GM18517 (cell line): ENCODE data around the gene RAMAC.
"Not testable (repeated sequence)": the region's sequence is repeated elsewhere in the genome, so short reads cannot be mapped to it uniquely, and the experiment has no call there.

ENCODE experiments used
- ATAC-seq: cut with Tn5 transposase; IDR thresholded peaks from one replicate; pipeline ENCODE4 v1.9.1; 2021; ENCODE audit warnings: mild to moderate bottlenecking, moderate library complexity; ENCODE audit not compliant: unreplicated experiment

RAMAC gene

GRCh38 chr15:82966671-82967071 lies 19.3 kb upstream of the RAMAC start:
- peak; percentile 81 for ATAC-seq

- no peak for ATAC-seq
Measured at GRCh38 chr15:82968066-82968465, 17.9 kb upstream of the RAMAC start.

DNA sequence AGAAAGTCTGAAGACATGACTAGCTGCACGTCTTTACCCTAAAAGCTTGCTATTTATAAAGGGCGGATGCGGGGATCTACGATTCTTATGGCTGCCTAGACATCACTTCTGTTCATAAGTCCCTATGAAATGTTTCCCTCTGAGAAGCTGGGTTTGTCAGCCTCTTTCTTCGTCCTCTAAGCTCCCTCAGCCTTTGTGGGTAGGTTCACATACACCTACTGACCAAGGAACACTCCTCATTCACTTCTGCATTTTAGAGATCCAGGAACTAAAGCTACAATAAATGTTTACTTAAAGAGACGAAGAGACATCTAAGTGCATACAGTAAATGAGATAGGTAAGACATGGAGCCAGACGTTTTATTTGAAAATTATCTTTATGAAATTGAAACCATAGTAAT lies 16.7 kb upstream of the RAMAC start:
- no peak for ATAC-seq

GRCh38 chr15:82970078-82970686 lies 15.8 kb upstream of the RAMAC start:
- ATAC-seq: no peak

- no peak for ATAC-seq
Measured at GRCh38 chr15:82970696-82971095, 15.3 kb upstream of the RAMAC start.

- no peak for ATAC-seq
Measured at GRCh38 chr15:82971218-82971984, 14.6 kb upstream of the RAMAC start.

- no peak for ATAC-seq
Measured at GRCh38 chr15:82972990-82973389, 13.0 kb upstream of the RAMAC start.

DNA sequence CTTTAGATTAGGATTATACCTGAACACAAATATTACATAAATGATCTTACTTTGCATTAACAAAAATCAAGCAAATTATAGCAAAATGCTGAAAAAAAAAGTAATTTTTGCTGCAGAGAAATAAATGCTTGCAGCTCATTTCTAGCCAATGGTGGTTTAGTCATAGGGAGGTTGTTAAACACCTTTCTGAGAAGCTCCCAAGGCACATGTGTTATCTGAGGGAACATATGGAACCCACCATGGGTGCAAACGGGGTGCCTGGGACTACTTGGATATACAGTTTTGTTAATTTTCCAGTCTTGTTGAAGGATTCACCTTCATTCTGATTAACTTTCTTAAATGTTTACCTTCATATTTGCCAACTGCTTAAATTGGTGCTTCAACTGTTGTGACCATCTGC lies 8.9 kb upstream of the RAMAC start:
- no peak for ATAC-seq

GRCh38 chr15:82978438-82978837 lies 7.6 kb upstream of the RAMAC start:
- no peak for ATAC-seq

DNA sequence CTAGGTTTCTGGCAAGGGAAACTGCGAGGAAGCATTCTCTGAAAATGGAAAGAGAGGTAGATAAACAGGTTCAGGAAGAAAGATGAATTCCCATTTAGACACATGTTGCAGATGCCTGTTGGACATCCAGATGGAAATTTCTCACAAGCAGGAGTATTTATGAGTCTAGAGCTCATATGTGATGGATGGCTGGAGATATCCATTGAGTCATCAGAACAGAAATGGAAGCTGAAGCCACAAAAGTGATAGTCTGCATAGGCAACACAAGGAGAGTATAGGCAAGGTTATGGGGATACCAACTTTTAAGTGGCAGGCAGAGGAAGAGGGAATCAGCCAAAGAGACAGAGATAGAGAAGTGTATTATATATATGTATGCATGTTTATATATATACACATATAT lies 6.3 kb upstream of the RAMAC start:
- ATAC-seq: no peak

- no peak for ATAC-seq
Measured at GRCh38 chr15:82980981-82981380, 5.0 kb upstream of the RAMAC start.

- ATAC-seq: peak; percentile 14
Measured at GRCh38 chr15:82986442-82986780, 401 bp downstream of the RAMAC start.

DNA sequence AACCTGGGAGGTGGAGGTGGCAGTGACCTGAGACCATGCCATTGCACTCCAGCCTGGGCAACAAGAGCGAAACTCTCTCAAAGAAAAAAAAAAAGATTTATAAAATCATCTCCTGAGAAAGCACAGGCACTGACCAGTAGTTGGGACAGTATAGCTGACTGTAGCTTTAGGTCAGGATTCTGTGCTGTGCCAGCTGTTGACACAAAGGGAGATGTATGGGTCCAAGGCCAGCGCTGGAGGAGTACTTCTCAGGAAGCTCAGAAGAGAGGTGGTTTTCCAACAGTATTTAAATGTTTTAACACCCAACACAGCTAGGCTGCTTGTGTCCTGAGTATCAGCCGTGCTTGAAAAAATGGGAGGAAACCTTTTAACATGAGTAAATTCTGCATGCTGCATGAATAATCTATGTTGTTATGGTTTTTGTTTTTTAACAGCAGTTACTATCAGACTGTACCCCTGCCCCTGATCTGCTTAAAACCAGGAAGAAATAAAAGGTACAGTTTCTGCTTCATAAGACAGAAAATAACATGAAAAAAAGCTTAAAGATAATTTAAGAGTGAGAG lies 6.5 kb downstream of the RAMAC start:
- no peak for ATAC-seq

- ATAC-seq: no peak
Measured at GRCh38 chr15:82993144-82993543, 7.1 kb downstream of the RAMAC start.

DNA sequence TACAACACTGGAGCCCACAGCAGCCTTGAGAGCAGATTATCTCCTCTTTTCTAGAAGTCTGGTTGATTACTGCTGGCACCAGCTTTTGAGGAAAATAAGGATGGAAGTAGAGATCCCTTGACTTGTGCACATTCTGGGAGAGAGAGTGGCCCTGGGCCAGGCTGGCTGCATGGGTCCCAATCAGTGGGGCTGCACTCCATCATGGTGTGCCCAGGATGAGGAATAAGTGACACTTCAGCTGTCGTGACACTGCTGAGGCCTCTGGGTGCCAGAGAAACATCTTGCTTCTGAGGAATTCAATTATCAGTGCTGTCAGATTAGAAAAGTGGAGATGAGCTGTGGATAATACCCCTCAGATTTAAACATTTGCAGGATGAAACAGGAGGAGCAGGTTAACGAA lies 9.1 kb downstream of the RAMAC start:
- no peak for ATAC-seq

DNA sequence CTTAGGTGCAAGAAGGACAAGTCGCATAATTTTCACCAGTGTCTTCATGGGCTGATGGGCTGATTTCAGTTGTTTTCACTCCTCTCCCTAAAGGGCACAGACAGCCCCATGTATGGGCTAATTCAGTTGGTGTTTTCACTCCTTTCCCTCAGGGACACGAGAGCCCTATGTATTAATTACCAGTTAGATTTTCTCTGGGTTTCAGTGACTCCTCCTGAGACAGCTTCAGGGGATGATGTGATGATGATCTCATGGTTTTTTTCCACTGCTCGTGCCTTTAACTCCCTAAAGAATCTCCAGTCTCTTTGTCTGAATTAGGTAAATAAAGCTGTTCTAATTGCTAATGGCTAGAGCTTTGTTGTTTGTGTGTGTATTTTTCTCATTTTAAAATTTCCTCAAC lies 9.9 kb downstream of the RAMAC start:
- no peak for ATAC-seq

- no peak for ATAC-seq
Measured at GRCh38 chr15:82999426-82999825, 13.4 kb downstream of the RAMAC start.

GRCh38 chr15:82999905-83000671 lies 14.1 kb downstream of the RAMAC start:
- ATAC-seq: peak; percentile 84

- ATAC-seq: not testable (repeated sequence)
Measured at GRCh38 chr15:83000672-83001031, 14.6 kb downstream of the RAMAC start.

DNA sequence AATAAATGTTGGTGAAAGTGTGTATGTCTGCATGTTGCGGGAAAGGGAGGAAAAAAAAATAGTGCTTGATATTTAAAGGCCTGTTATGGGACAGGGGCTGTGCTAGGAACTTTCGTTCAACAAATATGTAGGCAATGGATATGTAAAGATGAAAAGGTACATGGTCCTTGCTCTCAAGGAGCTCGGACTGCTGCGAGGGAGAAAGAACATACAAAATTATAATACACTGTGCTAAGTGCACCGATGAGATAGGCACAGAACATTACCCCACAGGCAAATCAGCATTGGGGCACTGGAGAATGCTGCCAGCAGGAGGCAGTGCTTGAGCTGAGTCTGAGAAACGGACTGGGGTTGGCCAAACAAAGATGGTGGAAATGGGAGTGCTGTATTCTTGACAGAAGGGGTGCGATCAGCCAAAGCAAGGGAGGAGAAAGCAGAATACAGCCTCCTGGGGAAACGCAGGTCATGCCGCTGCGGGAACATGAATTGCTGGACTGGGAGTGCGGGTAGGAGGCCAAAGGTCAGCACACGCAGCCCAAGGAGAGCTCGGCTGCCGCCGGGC lies 24.8 kb downstream of the RAMAC start:
- peak; percentile 45 for ATAC-seq

GRCh38 chr15:83011271-83012075 lies 25.5 kb downstream of the RAMAC start, which contains the start of gene C15orf40:
C15orf40 (minus strand) TSS chr15:83011639; CDS start chr15:83011607, 32 bp downstream.
- peak; percentile 86 for ATAC-seq
